ENCODE data around the gene GALNT9. TPM values are rescaled to one million over a fixed set of nuclear protein-coding genes. Genes with fewer than 3 reads are reported as not detected.

Gene GALNT9
- polyA plus RNA-seq, 3 donors: not detected

GRCh38 chr12:132225214-132225613, 104.2 kb downstream of the GALNT9 start:
- Mint-ChIP-seq H3K9me3 (peaks cover 0 to 5% (median 0%) of the 10 kb centered on the region in 7 donors), H3K27me3 (ENCODE audit: low read depth in 3 of 3) (peaks cover 12 to 22% (median 12%) of the 10 kb centered on the region in 3 donors), H3K4me3 (no peak overlapping the region), H3K27ac (no peak overlapping the region), H3K36me3 (no peaks in the 10 kb centered on the region), H3K4me1 (peaks cover 5% of the 10 kb centered on the region)
- H3K9me3 ChIP-seq (replicated peaks in 1 of 2; ENCODE audit: control insufficient read depth in 1 of 2, insufficient read depth in 1 of 2, low read length in 2 of 2): peaks cover 0 to 13% of the 10 kb centered on the region in 2 donors
- H3K4me3 ChIP-seq (replicated peaks in 1 of 3; ENCODE audit: low read depth in 2 of 3, low read length in 3 of 3): no peak overlapping the region
- H4K20me1 ChIP-seq (ENCODE audit: insufficient read depth, low read length): no peaks in the 10 kb centered on the region
- H3K9ac ChIP-seq (ENCODE audit: insufficient read depth, low read length, poor library complexity, severe bottlenecking): no peak overlapping the region
- peaks cover 0 to 4% of the 10 kb centered on the region in 2 donors for H3K4me1 ChIP-seq (ENCODE audit: control insufficient read depth in 1 of 2, insufficient read depth in 2 of 2, low read length in 2 of 2)
- H3K4me2 ChIP-seq (replicated peaks; ENCODE audit: extremely low read depth, low read length, poor library complexity, severe bottlenecking): no peak overlapping the region
- DNase-seq: no peak
- WGBS (ENCODE audit: insufficient coverage): 81% methylated on average over 1 of the region's 1 CpG
- no peaks in the 10 kb centered on the region for H3K79me2 ChIP-seq (ENCODE audit: insufficient read depth, low read length)
- H3K27me3 ChIP-seq (ENCODE audit: control insufficient read depth in 2 of 2, insufficient read depth in 2 of 2, low read length in 2 of 2): peaks cover 0 to 7% of the 10 kb centered on the region in 2 donors
- TF ChIP-seq CTCF (IDR thresholded peaks at IDR 0.05): no peak
- H3K27ac ChIP-seq (ENCODE audit: low read depth in 1 of 2, low read length in 2 of 2): no peak overlapping the region
- H3K36me3 ChIP-seq (replicated peaks in 1 of 2; ENCODE audit: control insufficient read depth in 1 of 2, insufficient read depth in 2 of 2, low read length in 2 of 2): no peaks in the 10 kb centered on the region
- intact Hi-C loops (cut with micrococcal nuclease): no loop called here
- no peak overlapping the region for H2AFZ ChIP-seq (ENCODE audit: insufficient read depth, low read depth, low read length, poor library complexity, severe bottlenecking)

- Histone ChIP-seq H3K27ac (ENCODE audit: low read depth in 1 of 2, low read length in 2 of 2) (no peak overlapping the region), H3K27me3 (ENCODE audit: control insufficient read depth in 2 of 2, insufficient read depth in 2 of 2, low read length in 2 of 2) (peaks cover 0 to 7% of the 10 kb centered on the region in 2 donors), H3K4me2 (replicated peaks; ENCODE audit: extremely low read depth, low read length, poor library complexity, severe bottlenecking) (no peak overlapping the region), H3K9ac (ENCODE audit: insufficient read depth, low read length, poor library complexity, severe bottlenecking) (no peak overlapping the region), H3K79me2 (ENCODE audit: insufficient read depth, low read length) (no peaks in the 10 kb centered on the region), H2AFZ (ENCODE audit: insufficient read depth, low read depth, low read length, poor library complexity, severe bottlenecking) (no peak overlapping the region), H3K4me3 (replicated peaks in 1 of 3; ENCODE audit: low read depth in 2 of 3, low read length in 3 of 3) (no peak overlapping the region), H3K36me3 (replicated peaks in 1 of 2; ENCODE audit: control insufficient read depth in 1 of 2, insufficient read depth in 2 of 2, low read length in 2 of 2) (no peaks in the 10 kb centered on the region), H3K4me1 (ENCODE audit: control insufficient read depth in 1 of 2, insufficient read depth in 2 of 2, low read length in 2 of 2) (peaks cover 0 to 4% of the 10 kb centered on the region in 2 donors), H3K9me3 (replicated peaks in 1 of 2; ENCODE audit: control insufficient read depth in 1 of 2, insufficient read depth in 1 of 2, low read length in 2 of 2) (peaks cover 0 to 13% of the 10 kb centered on the region in 2 donors), H4K20me1 (ENCODE audit: insufficient read depth, low read length) (no peaks in the 10 kb centered on the region)
- intact Hi-C loops (cut with micrococcal nuclease): no loop called here
- Mint-ChIP-seq H3K4me1 (peaks cover 5% of the 10 kb centered on the region), H3K27ac (no peak overlapping the region), H3K27me3 (ENCODE audit: low read depth in 3 of 3) (peaks cover 11 to 20% (median 15%) of the 10 kb centered on the region in 3 donors), H3K9me3 (peaks cover 0 to 5% (median 0%) of the 10 kb centered on the region in 7 donors), H3K36me3 (no peaks in the 10 kb centered on the region), H3K4me3 (no peak overlapping the region)
- no peak for DNase-seq
- WGBS (ENCODE audit: insufficient coverage): 80% methylated on average over 2 of the region's 2 CpGs
- no peak for TF ChIP-seq CTCF (IDR thresholded peaks at IDR 0.05)
Measured at GRCh38 chr12:132224484-132224883, 104.9 kb downstream of the GALNT9 start.
